Upper lobe of left lung (tissue), 4 donors: ENCODE data around the gene PRR30.
"Not testable (repeated sequence)": the region's sequence is repeated elsewhere in the genome, so short reads cannot be mapped to it uniquely, and the experiment has no call there.

Experiments used
- EP300 ChIP-seq, 4 donors: sonication (generic); formaldehyde crosslinking; IDR thresholded peaks; one replicate each; pipeline ENCODE4 v1.5.1; 2017; ENCODE audit warnings: antibody characterized with exemption in 4 of 4, control low read depth in 2 of 4
- POLR2A ChIP-seq, 4 donors: fragments of 450-650 bp; IDR thresholded peaks; one replicate each; pipeline ENCODE4 v1.5.1; 2016 to 2017; ENCODE audit warnings: antibody characterized with exemption in 4 of 4, mild to moderate bottlenecking in 2 of 4
- TF ChIP-seq, protein P1 (sequence below), 6 experiments: fragments of 450-650 bp in 4 of 6; fragments of 200-600 bp in 2 of 6; sonication (generic) in 2 of 6; IDR thresholded peaks; one replicate each; pipeline ENCODE4 v1.5.1; 2016 to 2019; ENCODE audit warnings: antibody characterized with exemption in 6 of 6

DNA sequence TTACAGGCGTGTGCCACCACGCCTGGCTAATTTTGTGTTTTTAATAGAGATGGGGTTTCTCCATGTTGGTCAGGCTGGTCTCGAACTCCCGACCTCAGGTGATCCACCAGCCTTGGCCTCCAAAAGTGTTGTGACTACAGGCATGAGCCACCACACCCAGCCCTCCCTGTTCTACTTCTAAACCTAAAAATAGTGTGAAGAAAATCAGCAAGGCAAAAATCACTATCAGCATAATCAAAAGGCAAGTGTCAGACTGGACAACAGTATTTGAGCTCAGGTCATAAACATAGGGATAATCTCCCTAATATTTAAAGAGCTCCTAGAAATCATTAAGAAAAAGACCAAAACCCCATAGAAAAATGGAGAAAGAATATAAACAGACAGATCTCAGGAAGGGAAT, 36.6 kb upstream of the PRR30 start:
- TF ChIP-seq, protein P1, sequence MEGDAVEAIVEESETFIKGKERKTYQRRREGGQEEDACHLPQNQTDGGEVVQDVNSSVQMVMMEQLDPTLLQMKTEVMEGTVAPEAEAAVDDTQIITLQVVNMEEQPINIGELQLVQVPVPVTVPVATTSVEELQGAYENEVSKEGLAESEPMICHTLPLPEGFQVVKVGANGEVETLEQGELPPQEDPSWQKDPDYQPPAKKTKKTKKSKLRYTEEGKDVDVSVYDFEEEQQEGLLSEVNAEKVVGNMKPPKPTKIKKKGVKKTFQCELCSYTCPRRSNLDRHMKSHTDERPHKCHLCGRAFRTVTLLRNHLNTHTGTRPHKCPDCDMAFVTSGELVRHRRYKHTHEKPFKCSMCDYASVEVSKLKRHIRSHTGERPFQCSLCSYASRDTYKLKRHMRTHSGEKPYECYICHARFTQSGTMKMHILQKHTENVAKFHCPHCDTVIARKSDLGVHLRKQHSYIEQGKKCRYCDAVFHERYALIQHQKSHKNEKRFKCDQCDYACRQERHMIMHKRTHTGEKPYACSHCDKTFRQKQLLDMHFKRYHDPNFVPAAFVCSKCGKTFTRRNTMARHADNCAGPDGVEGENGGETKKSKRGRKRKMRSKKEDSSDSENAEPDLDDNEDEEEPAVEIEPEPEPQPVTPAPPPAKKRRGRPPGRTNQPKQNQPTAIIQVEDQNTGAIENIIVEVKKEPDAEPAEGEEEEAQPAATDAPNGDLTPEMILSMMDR (IDR thresholded peaks at IDR 0.05): not testable (repeated sequence)
- not testable (repeated sequence) for TF ChIP-seq EP300, POLR2A (IDR thresholded peaks at IDR 0.05)
